ENCODE results near the gene GINS1. TPM values are rescaled to one million over a fixed set of nuclear protein-coding genes. Genes with fewer than 3 reads are reported as not detected.

The GINS1 gene
- total RNA-seq, 1 donor from 2014 or later = not detected

GRCh38 chr20:25481918-25482253 is 74.4 kb downstream of the GINS1 start:
- intact Hi-C loops (cut with DNase I) = no loop called here
- TF ChIP-seq, protein P1, sequence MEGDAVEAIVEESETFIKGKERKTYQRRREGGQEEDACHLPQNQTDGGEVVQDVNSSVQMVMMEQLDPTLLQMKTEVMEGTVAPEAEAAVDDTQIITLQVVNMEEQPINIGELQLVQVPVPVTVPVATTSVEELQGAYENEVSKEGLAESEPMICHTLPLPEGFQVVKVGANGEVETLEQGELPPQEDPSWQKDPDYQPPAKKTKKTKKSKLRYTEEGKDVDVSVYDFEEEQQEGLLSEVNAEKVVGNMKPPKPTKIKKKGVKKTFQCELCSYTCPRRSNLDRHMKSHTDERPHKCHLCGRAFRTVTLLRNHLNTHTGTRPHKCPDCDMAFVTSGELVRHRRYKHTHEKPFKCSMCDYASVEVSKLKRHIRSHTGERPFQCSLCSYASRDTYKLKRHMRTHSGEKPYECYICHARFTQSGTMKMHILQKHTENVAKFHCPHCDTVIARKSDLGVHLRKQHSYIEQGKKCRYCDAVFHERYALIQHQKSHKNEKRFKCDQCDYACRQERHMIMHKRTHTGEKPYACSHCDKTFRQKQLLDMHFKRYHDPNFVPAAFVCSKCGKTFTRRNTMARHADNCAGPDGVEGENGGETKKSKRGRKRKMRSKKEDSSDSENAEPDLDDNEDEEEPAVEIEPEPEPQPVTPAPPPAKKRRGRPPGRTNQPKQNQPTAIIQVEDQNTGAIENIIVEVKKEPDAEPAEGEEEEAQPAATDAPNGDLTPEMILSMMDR (IDR thresholded peaks at IDR 0.05) = no peak
- Histone ChIP-seq H3K27ac (no peak overlapping the region), H3K36me3 (peaks cover 49 to 57% of the 10 kb centered on the region in 2 donors), H3K9me3 (no peaks in the 10 kb centered on the region), H3K4me3 (no peak overlapping the region), H3K4me1 (no peaks in the 10 kb centered on the region), H3K27me3 (no peaks in the 10 kb centered on the region)
- DNase-seq (ENCODE audit: low spot score in 2 of 2) = no peak

GRCh38 chr20:25483431-25484132 is 76.1 kb downstream of the GINS1 start:
- intact Hi-C loops (cut with DNase I) = no loop called here
- Histone ChIP-seq H3K4me1 (no peaks in the 10 kb centered on the region), H3K27ac (no peak overlapping the region), H3K27me3 (no peaks in the 10 kb centered on the region), H3K4me3 (no peak overlapping the region), H3K9me3 (no peaks in the 10 kb centered on the region), H3K36me3 (peaks cover 42 to 56% of the 10 kb centered on the region in 2 donors)
- DNase-seq (ENCODE audit: low spot score in 2 of 2) = no peak
- TF ChIP-seq, protein P1 (IDR thresholded peaks at IDR 0.05) = no peak

DNA sequence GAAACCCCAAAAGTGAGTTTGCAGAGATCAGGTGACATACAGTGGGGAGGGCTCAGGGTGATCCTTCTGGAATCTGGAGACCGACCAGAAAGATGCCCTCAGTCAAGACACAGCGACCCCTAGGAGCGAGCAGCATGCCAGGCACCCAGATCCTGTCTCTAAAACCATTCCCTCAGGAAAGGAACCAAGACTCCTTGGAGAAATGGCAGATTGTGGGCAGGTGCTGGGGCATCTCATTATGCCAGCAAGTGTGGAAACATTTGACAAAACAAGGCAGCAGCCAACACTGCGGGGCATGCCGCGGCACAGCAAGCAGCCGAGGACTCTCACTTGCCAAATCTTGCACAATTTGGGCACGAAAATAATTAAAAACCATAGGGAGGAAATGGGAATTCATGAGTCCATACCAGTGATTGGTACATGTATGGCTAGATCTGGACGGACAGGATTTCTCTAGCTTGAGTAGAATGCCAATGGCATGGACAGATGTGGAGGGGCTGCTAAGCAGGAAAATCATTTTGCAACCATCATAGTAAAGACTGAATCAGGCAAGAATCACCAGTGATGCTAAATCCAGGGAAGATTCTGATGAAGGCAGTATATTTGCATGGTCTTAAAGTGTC is 76.9 kb downstream of the GINS1 start:
- no peaks in the 10 kb centered on the region for H3K4me1 ChIP-seq
- intact Hi-C loops (cut with DNase I) = no loop called here
- H3K4me3 ChIP-seq = no peak overlapping the region
- no peak overlapping the region for H3K27ac ChIP-seq
- TF ChIP-seq, protein P1 (IDR thresholded peaks at IDR 0.05) = no peak
- peaks cover 42 to 57% of the 10 kb centered on the region in 2 donors for H3K36me3 ChIP-seq
- DNase-seq (ENCODE audit: low spot score in 2 of 2) = no peak
- no peaks in the 10 kb centered on the region for H3K9me3 ChIP-seq
- no peaks in the 10 kb centered on the region for H3K27me3 ChIP-seq

DNA sequence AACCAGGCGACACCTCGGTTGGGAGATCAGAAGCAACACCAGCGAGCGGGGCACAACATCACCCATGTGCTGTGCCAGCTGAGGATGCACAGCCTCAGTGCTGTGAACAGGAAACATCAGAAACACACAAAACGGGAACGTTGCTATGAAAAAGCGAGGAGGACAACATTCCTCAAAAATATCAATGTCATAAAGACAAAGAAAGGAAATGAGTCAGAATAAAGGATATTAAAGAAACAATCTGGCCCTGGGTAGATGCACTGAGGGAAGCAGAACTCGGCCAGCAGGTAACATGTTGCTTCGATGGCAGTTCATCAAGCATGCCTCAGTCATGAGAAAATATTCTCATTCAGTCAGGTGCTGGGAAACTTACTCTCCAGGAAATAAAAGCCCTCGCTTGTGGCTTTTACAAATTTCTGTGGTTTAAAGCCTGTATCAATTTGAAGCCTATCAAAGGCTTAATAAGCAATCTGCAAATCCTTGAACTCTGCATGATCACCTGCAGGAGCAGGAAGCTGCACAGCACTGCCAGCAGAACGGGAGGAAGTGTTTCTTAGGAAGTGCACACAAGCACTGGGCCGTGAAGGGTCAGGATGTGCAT is 77.5 kb downstream of the GINS1 start:
- TF ChIP-seq, protein P1 (IDR thresholded peaks at IDR 0.05) = no peak
- DNase-seq (ENCODE audit: low spot score in 2 of 2) = no peak
- Histone ChIP-seq H3K36me3 (peaks cover 44 to 61% of the 10 kb centered on the region in 2 donors), H3K4me3 (no peak overlapping the region), H3K27me3 (no peaks in the 10 kb centered on the region), H3K27ac (no peak overlapping the region), H3K9me3 (no peaks in the 10 kb centered on the region), H3K4me1 (no peaks in the 10 kb centered on the region)
- intact Hi-C loops (cut with DNase I) = no loop called here

DNA sequence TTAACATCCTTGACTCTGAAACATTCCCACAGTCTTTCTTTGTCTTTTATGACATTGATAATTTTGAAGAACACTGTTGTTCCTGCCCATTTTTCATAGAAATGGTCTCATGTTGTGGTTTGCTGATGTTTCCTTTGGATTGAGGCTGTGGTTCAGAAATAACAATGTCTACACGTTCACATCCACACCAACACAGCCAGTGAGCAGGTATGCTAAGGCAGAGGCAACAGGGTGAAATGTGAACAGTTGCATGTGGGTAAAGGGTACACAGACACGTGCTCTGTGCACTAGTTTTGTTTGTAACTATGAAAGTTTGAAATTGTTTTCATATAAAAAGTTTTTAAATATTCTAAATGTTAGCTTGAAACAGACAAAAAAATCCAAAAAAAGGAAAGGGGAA is 78.4 kb downstream of the GINS1 start:
- Histone ChIP-seq H3K4me1 (no peaks in the 10 kb centered on the region), H3K27me3 (no peaks in the 10 kb centered on the region), H3K4me3 (no peak overlapping the region), H3K9me3 (no peaks in the 10 kb centered on the region), H3K36me3 (peaks cover 40 to 62% of the 10 kb centered on the region in 2 donors), H3K27ac (no peak overlapping the region)
- DNase-seq (ENCODE audit: low spot score in 2 of 2) = no peak
- TF ChIP-seq, protein P1 (IDR thresholded peaks at IDR 0.05) = no peak
- intact Hi-C loops (cut with DNase I) = no loop called here

All from ascending aorta (tissue), 2 donors.